HEK293 (cell line): ENCODE data around the gene ERBB4.

Experiments used
- TCF7L2 ChIP-seq: IDR thresholded peaks from 2 replicates; pipeline ENCODE4 v1.6.1; 2011; ENCODE audit warnings: low read depth, mild to moderate bottlenecking, inconsistent platforms, low read length, moderate library complexity, borderline replicate concordance
- ZNF114 ChIP-seq: fragments of 450-650 bp; formaldehyde crosslinking; IDR thresholded peaks from 2 replicates; pipeline ENCODE4 v1.5.0; 2017; ENCODE audit warnings: missing biosample characterization, missing genetic modification characterization
- ZNF37A ChIP-seq: fragments of 450-650 bp; IDR thresholded peaks from 2 replicates; pipeline ENCODE4 v1.5.1; 2018; ENCODE audit warnings: missing biosample characterization, missing genetic modification characterization
- ZNF621 ChIP-seq: fragments of 450-650 bp; formaldehyde crosslinking; IDR thresholded peaks from 2 replicates; pipeline ENCODE4 v1.5.1; 2017; ENCODE audit warnings: missing biosample characterization, missing genetic modification characterization

- TF ChIP-seq ZNF621 (tag by site-specific recombination) (no peak), ZNF37A (no peak), ZNF114 (no peak), TCF7L2 (no peak)
Measured at GRCh38 chr2:211436182-211436581, 1102.4 kb downstream of the ERBB4 start.
